GM12874 (cell line): ENCODE data around the gene CDK11B.

Experiments
- TF ChIP-seq, protein P1 (sequence below): IDR thresholded peaks from 2 replicates; pipeline ENCODE4 v1.5.1; 2011; ENCODE audit warnings: low read depth, mild to moderate bottlenecking, control low read depth, low read length, moderate library complexity; ENCODE audit not compliant: insufficient read depth

CDK11B gene

GRCh38 chr1:1604374-1605033 is 54.3 kb downstream of the CDK11B start:
- TF ChIP-seq, protein P1, sequence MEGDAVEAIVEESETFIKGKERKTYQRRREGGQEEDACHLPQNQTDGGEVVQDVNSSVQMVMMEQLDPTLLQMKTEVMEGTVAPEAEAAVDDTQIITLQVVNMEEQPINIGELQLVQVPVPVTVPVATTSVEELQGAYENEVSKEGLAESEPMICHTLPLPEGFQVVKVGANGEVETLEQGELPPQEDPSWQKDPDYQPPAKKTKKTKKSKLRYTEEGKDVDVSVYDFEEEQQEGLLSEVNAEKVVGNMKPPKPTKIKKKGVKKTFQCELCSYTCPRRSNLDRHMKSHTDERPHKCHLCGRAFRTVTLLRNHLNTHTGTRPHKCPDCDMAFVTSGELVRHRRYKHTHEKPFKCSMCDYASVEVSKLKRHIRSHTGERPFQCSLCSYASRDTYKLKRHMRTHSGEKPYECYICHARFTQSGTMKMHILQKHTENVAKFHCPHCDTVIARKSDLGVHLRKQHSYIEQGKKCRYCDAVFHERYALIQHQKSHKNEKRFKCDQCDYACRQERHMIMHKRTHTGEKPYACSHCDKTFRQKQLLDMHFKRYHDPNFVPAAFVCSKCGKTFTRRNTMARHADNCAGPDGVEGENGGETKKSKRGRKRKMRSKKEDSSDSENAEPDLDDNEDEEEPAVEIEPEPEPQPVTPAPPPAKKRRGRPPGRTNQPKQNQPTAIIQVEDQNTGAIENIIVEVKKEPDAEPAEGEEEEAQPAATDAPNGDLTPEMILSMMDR: no peak

GRCh38 chr1:1603671-1604373 is 55.0 kb downstream of the CDK11B start:
- TF ChIP-seq, protein P1: no peak

- TF ChIP-seq, protein P1: no peak
These were observed 55.8 kb downstream of the CDK11B start for GRCh38 chr1:1602968-1603506.

DNA sequence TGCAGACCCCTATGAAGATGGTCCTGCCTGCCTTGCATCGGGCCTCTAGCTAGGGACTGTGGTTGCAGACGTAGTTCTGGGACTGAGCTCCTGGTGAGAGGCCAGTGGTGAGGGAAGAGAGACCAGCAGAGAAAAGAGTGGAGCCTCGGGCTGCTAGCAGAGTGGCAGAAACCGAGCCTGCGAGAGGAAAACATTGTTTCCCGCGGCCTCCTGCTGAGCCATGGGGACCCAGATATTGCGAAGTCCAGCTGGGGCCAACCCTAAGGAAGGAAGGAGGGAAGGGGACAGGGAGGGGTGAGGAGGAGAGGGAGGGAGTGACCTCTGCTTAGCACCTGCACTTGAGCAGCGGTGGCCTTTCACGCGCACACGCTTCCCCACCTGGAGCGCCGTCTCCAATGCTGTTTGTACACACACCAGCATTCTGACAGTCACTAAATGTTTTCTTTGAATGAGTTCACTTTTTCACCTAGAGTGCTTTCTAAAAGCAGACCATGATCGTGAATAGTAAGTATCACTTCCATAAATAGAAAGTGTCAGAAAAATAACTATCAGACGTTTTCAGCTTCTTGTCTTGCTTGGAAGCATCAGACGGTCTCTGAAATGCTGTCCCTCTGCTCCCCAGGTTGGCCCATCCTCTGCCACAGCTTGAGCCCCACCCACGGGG is 56.4 kb downstream of the CDK11B start:
- TF ChIP-seq, protein P1: no peak

DNA sequence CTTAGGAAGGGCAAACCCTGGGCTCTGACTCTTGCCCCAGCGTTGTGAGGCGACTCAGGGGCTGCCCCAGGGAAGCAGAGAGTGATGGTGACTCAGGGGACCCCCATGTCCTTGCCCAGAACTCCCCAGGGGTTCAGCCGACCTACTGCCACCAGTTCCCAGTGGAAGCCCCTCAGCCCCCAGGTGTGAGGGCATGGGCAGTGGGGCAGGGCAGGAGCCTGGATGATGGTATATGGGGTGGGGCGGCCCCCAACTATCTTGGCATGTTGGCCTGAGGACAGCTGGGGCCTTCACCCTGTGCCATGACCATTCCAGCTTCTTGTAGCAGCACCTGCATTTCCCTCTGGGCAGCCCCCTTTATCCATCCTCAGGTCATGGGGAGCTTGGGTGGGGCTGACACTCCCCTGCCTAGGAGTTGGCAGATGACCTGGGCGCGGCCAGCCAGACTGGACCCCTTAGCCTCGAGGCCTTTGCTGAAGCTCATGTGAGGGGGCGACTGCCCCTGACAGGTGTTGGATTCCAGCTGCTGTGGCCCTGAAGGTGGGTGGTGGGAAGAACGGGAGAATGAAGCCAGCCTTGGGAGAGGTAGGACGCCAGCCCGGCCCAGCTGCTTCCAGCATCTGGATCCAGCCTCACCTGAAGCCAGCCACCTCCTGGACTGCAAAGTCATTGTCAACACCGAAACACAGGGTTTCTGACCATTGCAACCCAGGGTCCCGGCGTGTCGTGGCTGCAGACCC is 57.1 kb downstream of the CDK11B start:
- TF ChIP-seq, protein P1: no peak

- TF ChIP-seq, protein P1: no peak
These were observed 57.8 kb downstream of the CDK11B start for GRCh38 chr1:1600861-1601563.
